ENCODE data around the gene VDR. TPM values are rescaled to one million over a fixed set of nuclear protein-coding genes. Genes with fewer than 3 reads are reported as not detected.
A peak's percentile ranks its signal among the peaks of the same experiment; 100 is the strongest.

VDR gene
- polyA plus RNA-seq, 1 donor from 2014 or later, result not detected

GRCh38 chr12:47818467-47819137 is 86.2 kb downstream of the VDR start:
- H3F3A ChIP-seq (ENCODE audit: insufficient read depth, low read length, poor library complexity, severe bottlenecking), result no peaks in the 10 kb centered on the region
- peak overlapping the region; percentile 86 for H3K9ac ChIP-seq (ENCODE audit: low read length)
- no peaks in the 10 kb centered on the region for H4K20me1 ChIP-seq (ENCODE audit: insufficient read depth)
- H3K79me2 ChIP-seq (replicated peaks; ENCODE audit: insufficient read depth, low read length), result peaks cover 13% of the 10 kb centered on the region
- H3K4me2 ChIP-seq (ENCODE audit: low read length), result peak overlapping the region; percentile 44
- H3K27ac ChIP-seq (ENCODE audit: low read length), result peak overlapping the region; percentile 36
- no peaks in the 10 kb centered on the region for H3K9me2 ChIP-seq (ENCODE audit: insufficient read depth, low read length)
- peak overlapping the region; percentile 76 for H2AFZ ChIP-seq (ENCODE audit: low read depth, low read length)
- peak overlapping the region; percentile 75 for H3K4me3 ChIP-seq (ENCODE audit: low read length)
- no peaks in the 10 kb centered on the region for H3K36me3 ChIP-seq (ENCODE audit: insufficient read depth, low read length)
- no peaks in the 10 kb centered on the region for H3K9me3 ChIP-seq (ENCODE audit: low read length)
- TF ChIP-seq EP300 (conservative IDR thresholded peaks at IDR 0.05; ENCODE audit: poor library complexity, severe bottlenecking) (no peak), POLR2AphosphoS5 (IDR thresholded peaks at IDR 0.05) (no peak), MXI1 (conservative IDR thresholded peaks at IDR 0.05; ENCODE audit: poor library complexity, severe bottlenecking) (no peak), TAF1 (IDR thresholded peaks at IDR 0.05; ENCODE audit: low read depth) (no peak), RAD21 (conservative IDR thresholded peaks at IDR 0.05) (no peak), EZH2 (IDR thresholded peaks at IDR 0.05; ENCODE audit: borderline replicate concordance, insufficient read depth, low read length, poor library complexity, severe bottlenecking) (no peak), SMC3 (conservative IDR thresholded peaks at IDR 0.05; ENCODE audit: poor library complexity) (no peak), REST (IDR thresholded peaks at IDR 0.05; ENCODE audit: borderline replicate concordance) (no peak)
- TF ChIP-seq, protein P1, sequence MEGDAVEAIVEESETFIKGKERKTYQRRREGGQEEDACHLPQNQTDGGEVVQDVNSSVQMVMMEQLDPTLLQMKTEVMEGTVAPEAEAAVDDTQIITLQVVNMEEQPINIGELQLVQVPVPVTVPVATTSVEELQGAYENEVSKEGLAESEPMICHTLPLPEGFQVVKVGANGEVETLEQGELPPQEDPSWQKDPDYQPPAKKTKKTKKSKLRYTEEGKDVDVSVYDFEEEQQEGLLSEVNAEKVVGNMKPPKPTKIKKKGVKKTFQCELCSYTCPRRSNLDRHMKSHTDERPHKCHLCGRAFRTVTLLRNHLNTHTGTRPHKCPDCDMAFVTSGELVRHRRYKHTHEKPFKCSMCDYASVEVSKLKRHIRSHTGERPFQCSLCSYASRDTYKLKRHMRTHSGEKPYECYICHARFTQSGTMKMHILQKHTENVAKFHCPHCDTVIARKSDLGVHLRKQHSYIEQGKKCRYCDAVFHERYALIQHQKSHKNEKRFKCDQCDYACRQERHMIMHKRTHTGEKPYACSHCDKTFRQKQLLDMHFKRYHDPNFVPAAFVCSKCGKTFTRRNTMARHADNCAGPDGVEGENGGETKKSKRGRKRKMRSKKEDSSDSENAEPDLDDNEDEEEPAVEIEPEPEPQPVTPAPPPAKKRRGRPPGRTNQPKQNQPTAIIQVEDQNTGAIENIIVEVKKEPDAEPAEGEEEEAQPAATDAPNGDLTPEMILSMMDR (IDR thresholded peaks at IDR 0.05; ENCODE audit: poor library complexity, severe bottlenecking), result no peak
- no peaks in the 10 kb centered on the region for H3K27me3 ChIP-seq (ENCODE audit: insufficient read depth, low read depth, low read length)

DNA sequence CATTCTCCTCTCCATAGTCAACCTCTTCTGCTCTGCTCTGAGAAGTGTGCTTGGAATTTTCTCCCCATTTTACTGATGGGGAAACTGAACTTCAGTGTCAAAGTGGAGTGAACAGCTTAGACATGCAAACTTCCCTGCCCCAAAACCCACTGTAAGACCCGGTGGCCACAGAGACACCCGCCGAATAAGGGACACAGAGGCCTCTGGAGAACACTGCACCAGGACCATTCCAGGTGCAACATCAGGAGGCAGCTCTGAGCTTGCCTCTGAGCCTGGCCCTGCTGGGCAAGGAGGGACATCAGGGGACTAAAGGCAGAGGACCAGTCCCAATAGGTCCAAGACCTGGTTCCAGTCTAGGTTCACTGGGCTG is 86.8 kb downstream of the VDR start:
- peak overlapping the region; percentile 75 for H3K4me3 ChIP-seq (ENCODE audit: low read length)
- H3K9me3 ChIP-seq (ENCODE audit: low read length), result no peaks in the 10 kb centered on the region
- TF ChIP-seq, protein P1 (IDR thresholded peaks at IDR 0.05; ENCODE audit: poor library complexity, severe bottlenecking), result no peak
- TF ChIP-seq SMC3 (conservative IDR thresholded peaks at IDR 0.05; ENCODE audit: poor library complexity), result no peak
- H3K9me2 ChIP-seq (ENCODE audit: insufficient read depth, low read length), result no peaks in the 10 kb centered on the region
- no peak overlapping the region for H3K4me2 ChIP-seq (ENCODE audit: low read length)
- H3K27me3 ChIP-seq (ENCODE audit: insufficient read depth, low read depth, low read length), result no peaks in the 10 kb centered on the region
- H3K9ac ChIP-seq (ENCODE audit: low read length), result no peak overlapping the region
- H3F3A ChIP-seq (ENCODE audit: insufficient read depth, low read length, poor library complexity, severe bottlenecking), result no peaks in the 10 kb centered on the region
- H2AFZ ChIP-seq (ENCODE audit: low read depth, low read length), result no peak overlapping the region
- H3K36me3 ChIP-seq (ENCODE audit: insufficient read depth, low read length), result no peaks in the 10 kb centered on the region
- no peaks in the 10 kb centered on the region for H4K20me1 ChIP-seq (ENCODE audit: insufficient read depth)
- peaks cover 13% of the 10 kb centered on the region for H3K79me2 ChIP-seq (replicated peaks; ENCODE audit: insufficient read depth, low read length)
- H3K27ac ChIP-seq (ENCODE audit: low read length), result no peak overlapping the region
